NB4 (cell line): ENCODE results near the gene LEKR1.

Experiments
- DNase-seq: peaks from one replicate; pipeline ENCODE4 v3.0.0; 2010; ENCODE audit warnings: low read depth
- H3K4me3 ChIP-seq: one replicate; pipeline ENCODE4 v1.5.1; 2011; ENCODE audit warnings: mild to moderate bottlenecking, low read depth, low read length, moderate library complexity
- CTCF ChIP-seq: IDR thresholded peaks from one replicate; pipeline ENCODE4 v1.5.1; 2012; ENCODE audit warnings: low read depth, low read length
- MAX ChIP-seq: IDR thresholded peaks from 2 replicates; pipeline ENCODE4 v1.6.1; 2011; ENCODE audit warnings: low read depth, low read length
- MYC ChIP-seq: IDR thresholded peaks from 2 replicates; pipeline ENCODE4 v1.6.1; 2011; ENCODE audit warnings: low read depth, low read length
- POLR2A ChIP-seq: IDR thresholded peaks from 2 replicates; pipeline ENCODE4 v1.6.1; 2011; ENCODE audit warnings: mild to moderate bottlenecking; ENCODE audit not compliant: insufficient read length; ENCODE audit errors: extremely low read depth

The LEKR1 gene

GRCh38 chr3:157092230-157092629 is 266.1 kb downstream of the LEKR1 start:
- TF ChIP-seq POLR2A (no peak), MAX (no peak), MYC (no peak), CTCF (no peak)
- H3K4me3 ChIP-seq = no peak overlapping the region
- no peak for DNase-seq

- H3K4me3 ChIP-seq = no peak overlapping the region
- DNase-seq = no peak
- TF ChIP-seq MAX = no peak
- TF ChIP-seq CTCF = no peak
- TF ChIP-seq MYC = no peak
- no peak for TF ChIP-seq POLR2A
Observed at GRCh38 chr3:157093096-157093495, 266.9 kb downstream of the LEKR1 start.

GRCh38 chr3:157094301-157094700 is 268.1 kb downstream of the LEKR1 start:
- H3K4me3 ChIP-seq = no peak overlapping the region
- no peak for DNase-seq
- TF ChIP-seq MAX = no peak

GRCh38 chr3:157094751-157095480 is 268.8 kb downstream of the LEKR1 start:
- H3K4me3 ChIP-seq = no peak overlapping the region
- TF ChIP-seq MYC = no peak
- TF ChIP-seq POLR2A = no peak
- no peak for TF ChIP-seq CTCF
- DNase-seq = no peak
